Left ventricle myocardium inferior (tissue), 1 donor: ENCODE measurements around the gene USP20. TPM values are rescaled to one million over a fixed set of nuclear protein-coding genes. Genes with fewer than 3 reads are reported as not detected.
A peak's percentile ranks its signal among the peaks of the same experiment; 100 is the strongest.
"Not testable (repeated sequence)": the region's sequence is repeated elsewhere in the genome, so short reads cannot be mapped to it uniquely, and the experiment has no call there.

Experiments
- DNase-seq: peaks from one replicate; pipeline ENCODE4 v3.0.0-alpha.2; 2020
- H3K27ac ChIP-seq: fragments of 200-600 bp; replicated peaks from 2 replicates; pipeline ENCODE4 v1.8.0; 2021
- H3K27me3 ChIP-seq: fragments of 200-600 bp; 2 replicates; pipeline ENCODE4 v1.8.0; 2021; ENCODE audit warnings: low read depth
- H3K36me3 ChIP-seq: fragments of 200-600 bp; 2 replicates; pipeline ENCODE4 v1.8.0; 2021
- H3K4me1 ChIP-seq: fragments of 200-600 bp; 2 replicates; pipeline ENCODE4 v1.8.0; 2021
- H3K4me3 ChIP-seq: fragments of 200-600 bp; 2 replicates; pipeline ENCODE4 v1.8.0; 2021; ENCODE audit warnings: mild to moderate bottlenecking, moderate library complexity
- H3K9me3 ChIP-seq: fragments of 200-600 bp; replicated peaks from 2 replicates; pipeline ENCODE4 v1.8.0; 2021
- CTCF ChIP-seq: fragments of 200-600 bp; IDR thresholded peaks from 2 replicates; pipeline ENCODE4 v1.8.0; 2021; ENCODE audit warnings: antibody characterized with exemption, mild to moderate bottlenecking, borderline replicate concordance
- intact Hi-C: fragments of 100-400 bp; cut with micrococcal nuclease; formaldehyde crosslinking; loops from one replicate; pipeline ENCODE4 v1.11.0; 2022
- long read RNA-seq: library from polyadenylated mRNA; unstranded; transcript quantifications from one replicate; pipeline ENCODE4 v2.0.0, GENCODE V29; 2021
- total RNA-seq: library from RNA; stranded (reverse); fragmentation: NEBNext Ultra II Directional; extraction: Animal tissue kit (Norgen Biotek cat#: 25700); gene quantifications from one replicate; pipeline ENCODE4 v1.2.1, GENCODE V29; 2021
- donor health status: DM: no; HTN: yes; CAD: no; lungs with severe emphysema.

USP20 gene
- total RNA-seq: 13.2 TPM
- long read RNA-seq, full-length matches to known transcripts: 28 of 55 reads
- long read RNA-seq, partial matches to known transcripts: 13 of 55 reads
- long read RNA-seq, other reads (novel, unspliced or antisense): 14 of 55 reads

GRCh38 chr9:129835128-129835859, at the start of gene USP20, which contains the start of gene C9orf78:
TSS of gene USP20 (plus strand) at chr9:129835458. CDS start at chr9:129852556, 17,098 bp downstream.
TSS of gene C9orf78 (minus strand) at chr9:129835275. CDS start at chr9:129835221, 54 bp downstream.
- Histone ChIP-seq H3K9me3 (no peaks in the 10 kb centered on the region), H3K36me3 (peaks cover 31% of the 10 kb centered on the region), H3K4me3 (peak within 1 kb of the TSS; percentile 83), H3K4me1 (peaks cover 40% of the 10 kb centered on the region), H3K27ac (peak within 1 kb of the TSS; percentile 80), H3K27me3 (no peaks in the 10 kb centered on the region)
- DNase-seq: peak; percentile 96
- no peak for TF ChIP-seq CTCF
- intact Hi-C loops: no loop called here

GRCh38 chr9:129785866-129786265, 49.4 kb upstream of the USP20 start:
- peaks cover 31% of the 10 kb centered on the region for H3K27me3 ChIP-seq
- H3K27ac ChIP-seq: no peak overlapping the region
- intact Hi-C loops: loop anchor here (10.0 kb wide), 2 partner anchors 141 to 651 kb away; partner anchors contain the start of gene ASB6
- no peaks in the 10 kb centered on the region for H3K9me3 ChIP-seq
- no peaks in the 10 kb centered on the region for H3K4me1 ChIP-seq
- no peak overlapping the region for H3K4me3 ChIP-seq
- no peak for TF ChIP-seq CTCF
- no peak for DNase-seq
- no peaks in the 10 kb centered on the region for H3K36me3 ChIP-seq

GRCh38 chr9:129786481-129786880, 48.8 kb upstream of the USP20 start:
- Histone ChIP-seq H3K9me3 (no peaks in the 10 kb centered on the region), H3K27me3 (peaks cover 31% of the 10 kb centered on the region), H3K27ac (no peak overlapping the region), H3K4me1 (no peaks in the 10 kb centered on the region), H3K36me3 (no peaks in the 10 kb centered on the region), H3K4me3 (no peak overlapping the region)
- DNase-seq: no peak
- no peak for TF ChIP-seq CTCF
- intact Hi-C loops: loop anchor here (10.0 kb wide), 2 partner anchors 142 to 652 kb away; partner anchors contain the start of gene ASB6

- no peak for TF ChIP-seq CTCF
- intact Hi-C loops: no loop called here
Measured at GRCh38 chr9:129794549-129794948, 40.7 kb upstream of the USP20 start.

GRCh38 chr9:129796029-129796428, 39.2 kb upstream of the USP20 start:
- H3K4me3 ChIP-seq, H3K36me3 ChIP-seq, H3K9me3 ChIP-seq, H3K4me1 ChIP-seq, DNase-seq, intact Hi-C loops, H3K27ac ChIP-seq: not testable (repeated sequence)
- H3K27me3 ChIP-seq: peaks cover 42% of the 10 kb centered on the region

More at GRCh38 chr9:129794549-129794948, 40.7 kb upstream of the USP20 start:
- H3K4me3 ChIP-seq: no peak overlapping the region
- no peaks in the 10 kb centered on the region for H3K4me1 ChIP-seq
- peaks cover 44% of the 10 kb centered on the region for H3K27me3 ChIP-seq
- no peaks in the 10 kb centered on the region for H3K36me3 ChIP-seq
- no peak for DNase-seq
- no peaks in the 10 kb centered on the region for H3K9me3 ChIP-seq
- H3K27ac ChIP-seq: no peak overlapping the region

GRCh38 chr9:129798973-129799372, 36.3 kb upstream of the USP20 start:
- Histone ChIP-seq H3K4me1 (peaks cover 13% of the 10 kb centered on the region), H3K4me3 (no peak overlapping the region), H3K27me3 (peaks cover 26% of the 10 kb centered on the region), H3K27ac (no peak overlapping the region), H3K36me3 (no peaks in the 10 kb centered on the region), H3K9me3 (no peaks in the 10 kb centered on the region)
- no peak for TF ChIP-seq CTCF
- no peak for DNase-seq
- intact Hi-C loops: no loop called here
